PC-3 (cell line): ENCODE results near the gene SSC4D. TPM values are rescaled to one million over a fixed set of nuclear protein-coding genes. Genes with fewer than 3 reads are reported as not detected.
"Not testable (repeated sequence)": the region's sequence is repeated elsewhere in the genome, so short reads cannot be mapped to it uniquely, and the experiment has no call there.

ENCODE experiments used
- ATAC-seq: fragments of 200-7000 bp; cut with Tn5 transposase; 2 replicates; pipeline ENCODE4 v1.9.1; 2020; ENCODE audit warnings: mild to moderate bottlenecking, moderate library complexity
- BruUV-seq: library from RNA; stranded (reverse); fragments of 400-500 nt; replicated peaks from 2 replicates; lab custom pipeline; 2021; lab: Mats Ljungman, UMichigan
- CTCF ChIA-PET: fragments of 300-600 bp; sonication (Branson Sonifier 250); formaldehyde crosslinking; loops from one replicate; lab custom pipeline; 2022; ENCODE audit warnings: antibody characterized with exemption; lab: Charles Lee
- POLR2A ChIA-PET: fragments of 300-600 bp; sonication (Branson Sonifier 250); formaldehyde crosslinking; loops from one replicate; lab custom pipeline; 2022; ENCODE audit warnings: antibody characterized with exemption; ENCODE audit not compliant: unreplicated experiment; lab: Charles Lee
- DNase-seq: peaks from one replicate; pipeline ENCODE4 v3.0.0-alpha.2; 2015
- H2AFZ ChIP-seq: fragments of 300-600 bp; sonication (generic); 2 replicates; pipeline ENCODE4 v1.6.0; 2016; ENCODE audit warnings: antibody characterized with exemption, low read length
- H3F3A ChIP-seq: fragments of 300-600 bp; sonication (generic); one replicate; pipeline ENCODE4 v1.6.0; 2017; ENCODE audit warnings: antibody characterized with exemption, low read length, control low read depth, mild to moderate bottlenecking; ENCODE audit not compliant: unreplicated experiment
- H3K27ac ChIP-seq: fragments of 300-600 bp; sonication (generic); 2 replicates; pipeline ENCODE4 v1.5.1; 2016; ENCODE audit warnings: mild to moderate bottlenecking, low read length
- H3K27me3 ChIP-seq: fragments of 300-600 bp; sonication (generic); 2 replicates; pipeline ENCODE4 v1.6.1; 2016; ENCODE audit warnings: low read length, mixed read lengths
- H3K36me3 ChIP-seq: fragments of 300-600 bp; sonication (generic); 2 replicates; pipeline ENCODE4 v1.6.1; 2016; ENCODE audit warnings: low read depth, mixed run types, low read length, mixed read lengths
- H3K4me1 ChIP-seq: fragments of 300-600 bp; sonication (generic); 2 replicates; pipeline ENCODE4 v1.5.1; 2016; ENCODE audit warnings: low read length; ENCODE audit not compliant: insufficient read depth
- H3K4me2 ChIP-seq: fragments of 300-600 bp; sonication (generic); 2 replicates; pipeline ENCODE4 v1.6.0; 2016; ENCODE audit warnings: low read length
- H3K4me3 ChIP-seq: fragments of 300-600 bp; sonication (generic); 2 replicates; pipeline ENCODE4 v1.5.1; 2016; ENCODE audit warnings: mild to moderate bottlenecking, low read length, mixed read lengths
- H3K79me2 ChIP-seq: fragments of 300-600 bp; sonication (generic); 2 replicates; pipeline ENCODE4 v1.6.1; 2017; ENCODE audit warnings: low read length, mixed read lengths
- H3K9ac ChIP-seq: fragments of 300-600 bp; sonication (generic); 2 replicates; pipeline ENCODE4 v1.6.0; 2016; ENCODE audit warnings: mild to moderate bottlenecking, low read length
- H3K9me2 ChIP-seq: fragments of 300-600 bp; sonication (generic); replicated peaks from 2 replicates; pipeline ENCODE4 v1.6.1; 2016; ENCODE audit warnings: mixed run types, low read length, mixed read lengths
- H3K9me3 ChIP-seq: fragments of 300-600 bp; sonication (generic); 2 replicates; pipeline ENCODE4 v1.6.1; 2016; ENCODE audit warnings: low read length, mixed read lengths
- H4K20me1 ChIP-seq: fragments of 300-600 bp; sonication (generic); 2 replicates; pipeline ENCODE4 v1.6.1; 2016; ENCODE audit warnings: low read length, mixed read lengths
- EZH2 ChIP-seq: fragments of 300-600 bp; sonication (generic); IDR thresholded peaks from one replicate; pipeline ENCODE4 v1.6.1; 2017; ENCODE audit warnings: antibody characterized with exemption, mild to moderate bottlenecking, low read length; ENCODE audit not compliant: unreplicated experiment
- EZH2phosphoT487 ChIP-seq: fragments of 300-600 bp; sonication (generic); IDR thresholded peaks from 2 replicates; pipeline ENCODE4 v1.6.1; 2018; ENCODE audit warnings: mild to moderate bottlenecking, antibody characterized with exemption, low read length, borderline replicate concordance
- intact Hi-C: fragments of 100-400 bp; cut with micrococcal nuclease; formaldehyde crosslinking; loops from 2 replicates; pipeline ENCODE4 v1.9.0; 2023
- total RNA-seq: library from RNA; depleted of rRNA; stranded (reverse); fragments of >200 nt; gene quantifications from 2 replicates; pipeline ENCODE4 v1.2.3, GENCODE V29; 2014
- TF ChIP-seq, protein P1 (sequence below): fragments of 300-600 bp; sonication (generic); conservative IDR thresholded peaks from 2 replicates; pipeline ENCODE4 v1.5.1; 2017; ENCODE audit warnings: antibody characterized with exemption, low read depth, mild to moderate bottlenecking, low read length

The SSC4D gene
- total RNA-seq, 1 experiment from 2014 or later = 1.3 TPM

DNA sequence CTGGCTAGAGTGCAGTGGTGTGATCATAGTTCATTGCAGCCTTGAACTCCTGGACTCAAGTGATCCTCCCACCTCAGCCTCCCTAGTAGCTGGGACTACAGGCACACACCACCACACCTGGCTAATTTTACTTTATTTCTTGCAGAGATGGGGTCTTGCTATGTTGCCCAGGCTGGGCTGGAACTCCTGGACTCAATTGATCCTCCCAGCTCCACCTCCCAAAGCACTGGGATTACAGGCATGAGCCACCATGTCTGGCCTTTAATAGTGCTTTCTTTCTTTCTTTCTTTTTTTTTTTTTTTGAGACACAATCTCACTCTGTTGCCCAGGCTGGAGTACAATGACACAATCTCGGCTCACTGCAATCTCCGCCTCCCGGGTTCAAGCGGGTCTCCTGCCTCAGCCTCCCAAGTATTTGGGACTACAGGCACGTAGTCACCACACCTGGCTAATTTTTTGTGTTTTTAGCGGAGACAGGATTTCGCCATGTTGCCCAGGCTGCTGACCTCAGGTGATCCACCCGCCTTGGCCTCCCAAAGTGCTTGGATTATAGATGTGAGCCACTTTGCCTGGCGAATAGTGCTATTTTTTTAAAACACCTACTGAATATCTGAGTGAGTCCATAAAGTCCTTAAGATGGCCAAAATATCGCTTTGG is 8.3 kb upstream of the SSC4D start:
- not testable (repeated sequence) for H3K9ac ChIP-seq

DNA sequence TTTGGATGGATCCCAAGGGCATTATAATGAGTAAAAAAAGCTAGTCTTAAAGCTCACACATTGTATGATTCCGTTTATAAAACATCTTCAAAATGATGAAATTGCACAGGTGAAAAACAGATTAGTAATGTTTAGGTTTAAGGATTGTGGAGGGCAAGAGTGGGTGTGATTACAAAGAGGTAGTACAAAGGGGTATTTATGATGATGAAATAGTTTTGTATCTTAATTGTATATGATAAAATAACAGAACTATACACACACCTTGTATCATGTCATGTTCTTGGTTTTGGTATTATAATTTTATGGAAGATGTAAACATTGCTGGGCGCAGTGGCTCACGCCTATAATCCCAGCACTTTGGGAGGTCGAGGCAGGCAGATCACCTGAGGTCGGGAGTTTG is 2.8 kb upstream of the SSC4D start:
- no peaks in the 10 kb centered on the region for H4K20me1 ChIP-seq
- H3K9ac ChIP-seq = no peak overlapping the region
- H3K79me2 ChIP-seq = no peaks in the 10 kb centered on the region
- no peak overlapping the region for H3K4me3 ChIP-seq
- H3K27me3 ChIP-seq = no peaks in the 10 kb centered on the region
- ChIA-PET CTCF (no interaction called here), POLR2A (interaction anchor here (0.7 kb wide), 1 partner anchor 94 kb away, joined by 6 read pairs; no protein-coding TSS in a partner anchor)
- H3K4me2 ChIP-seq = no peak overlapping the region
- no peak overlapping the region for H3K27ac ChIP-seq
- TF ChIP-seq, protein P1, sequence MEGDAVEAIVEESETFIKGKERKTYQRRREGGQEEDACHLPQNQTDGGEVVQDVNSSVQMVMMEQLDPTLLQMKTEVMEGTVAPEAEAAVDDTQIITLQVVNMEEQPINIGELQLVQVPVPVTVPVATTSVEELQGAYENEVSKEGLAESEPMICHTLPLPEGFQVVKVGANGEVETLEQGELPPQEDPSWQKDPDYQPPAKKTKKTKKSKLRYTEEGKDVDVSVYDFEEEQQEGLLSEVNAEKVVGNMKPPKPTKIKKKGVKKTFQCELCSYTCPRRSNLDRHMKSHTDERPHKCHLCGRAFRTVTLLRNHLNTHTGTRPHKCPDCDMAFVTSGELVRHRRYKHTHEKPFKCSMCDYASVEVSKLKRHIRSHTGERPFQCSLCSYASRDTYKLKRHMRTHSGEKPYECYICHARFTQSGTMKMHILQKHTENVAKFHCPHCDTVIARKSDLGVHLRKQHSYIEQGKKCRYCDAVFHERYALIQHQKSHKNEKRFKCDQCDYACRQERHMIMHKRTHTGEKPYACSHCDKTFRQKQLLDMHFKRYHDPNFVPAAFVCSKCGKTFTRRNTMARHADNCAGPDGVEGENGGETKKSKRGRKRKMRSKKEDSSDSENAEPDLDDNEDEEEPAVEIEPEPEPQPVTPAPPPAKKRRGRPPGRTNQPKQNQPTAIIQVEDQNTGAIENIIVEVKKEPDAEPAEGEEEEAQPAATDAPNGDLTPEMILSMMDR = no peak
- no peak for TF ChIP-seq EZH2
- TF ChIP-seq EZH2phosphoT487 = no peak
- no peaks in the 10 kb centered on the region for H3K36me3 ChIP-seq
- no peaks in the 10 kb centered on the region for H3K4me1 ChIP-seq
- H3F3A ChIP-seq = no peaks in the 10 kb centered on the region
- H3K9me2 ChIP-seq = no peaks in the 10 kb centered on the region
- DNase-seq (no peak), ATAC-seq (no peak)
- no peaks in the 10 kb centered on the region for H3K9me3 ChIP-seq
- intact Hi-C loops = no loop called here
- no peak overlapping the region for H2AFZ ChIP-seq
- BruUV-seq = no TSS peak

More for the DNA sequence above, 8.3 kb upstream of the SSC4D start:
- H3K9me3 ChIP-seq, H3K4me1 ChIP-seq, H3F3A ChIP-seq, CTCF ChIA-PET, H2AFZ ChIP-seq, H3K79me2 ChIP-seq, DNase-seq, POLR2A ChIA-PET, ATAC-seq, H3K4me3 ChIP-seq, H3K4me2 ChIP-seq, H3K9me2 ChIP-seq, H3K36me3 ChIP-seq, intact Hi-C loops, H3K27me3 ChIP-seq, BruUV-seq, H4K20me1 ChIP-seq, H3K27ac ChIP-seq: not testable (repeated sequence)

DNA sequence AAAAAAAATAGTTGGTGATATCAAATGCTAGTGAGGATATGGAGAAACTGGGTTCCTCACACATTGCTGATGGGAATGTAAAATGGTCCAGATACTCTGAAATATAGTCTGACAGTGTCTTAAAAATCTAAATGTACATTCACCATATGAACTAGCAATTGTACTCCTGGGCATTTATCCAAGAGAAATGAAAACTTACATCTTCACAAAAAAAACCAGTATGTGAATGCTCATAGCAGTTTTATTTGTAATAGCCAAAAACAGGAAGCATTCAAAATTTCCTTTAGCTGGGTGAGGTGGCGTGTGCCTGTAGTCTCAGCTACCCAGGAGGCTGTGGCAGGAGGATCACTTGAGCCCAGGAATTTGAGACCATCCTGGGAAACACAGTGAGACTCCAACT is 2.1 kb upstream of the SSC4D start:
- no peaks in the 10 kb centered on the region for H3K79me2 ChIP-seq
- H2AFZ ChIP-seq = no peak overlapping the region
- H4K20me1 ChIP-seq = no peaks in the 10 kb centered on the region
- no peak overlapping the region for H3K9ac ChIP-seq
- ChIA-PET POLR2A (no interaction called here), CTCF (no interaction called here)
- no peak for TF ChIP-seq EZH2
- no peak overlapping the region for H3K4me2 ChIP-seq
- BruUV-seq = no TSS peak
- no peaks in the 10 kb centered on the region for H3K4me1 ChIP-seq
- H3K9me2 ChIP-seq = no peaks in the 10 kb centered on the region
- H3K9me3 ChIP-seq = no peaks in the 10 kb centered on the region
- H3K27me3 ChIP-seq = no peaks in the 10 kb centered on the region
- no peak overlapping the region for H3K4me3 ChIP-seq
- no peaks in the 10 kb centered on the region for H3K36me3 ChIP-seq
- intact Hi-C loops = no loop called here
- no peaks in the 10 kb centered on the region for H3F3A ChIP-seq
- DNase-seq (no peak), ATAC-seq (no peak)
- H3K27ac ChIP-seq = no peak overlapping the region
